IMR-90 (cell line): ENCODE results near the gene SRPK3. TPM values are rescaled to one million over a fixed set of nuclear protein-coding genes. Genes with fewer than 3 reads are reported as not detected.
"Not testable (repeated sequence)": the region's sequence is repeated elsewhere in the genome, so short reads cannot be mapped to it uniquely, and the experiment has no call there.

Source experiments
- ATAC-seq: fragments of 200-7000 bp; cut with Tn5 transposase; 2 replicates; pipeline ENCODE4 v1.9.1; 2020; ENCODE audit warnings: low read depth, mild to moderate bottlenecking, moderate library complexity
- BruUV-seq: library from RNA; stranded (reverse); fragments of 400-500 nt; replicated peaks from 2 replicates; lab custom pipeline; 2021; lab: Mats Ljungman, UMichigan
- CTCF ChIA-PET: fragments of 300-600 bp; formaldehyde crosslinking; extraction: SDS; loops from one replicate; lab custom pipeline; 2021; ENCODE audit warnings: antibody characterized with exemption; lab: Yijun Ruan, JAX
- POLR2A ChIA-PET: fragments of 300-600 bp; sonication (Branson Sonifier 250); formaldehyde crosslinking; loops from one replicate; lab custom pipeline; 2022; ENCODE audit warnings: antibody characterized with exemption; ENCODE audit not compliant: unreplicated experiment; lab: Charles Lee
- DNase-seq: peaks from one replicate; pipeline ENCODE4 v3.0.0; 2013
- H2AFZ ChIP-seq: replicated peaks from 2 replicates; pipeline ENCODE3; 2013; ENCODE audit warnings: low read length, mild to moderate bottlenecking; ENCODE audit not compliant: poor library complexity
- H2AK5ac ChIP-seq: 2 replicates; pipeline ENCODE4 v1.6.1; 2013; ENCODE audit warnings: low read depth, low read length, inconsistent platforms
- H2AK9ac ChIP-seq: replicated peaks from 2 replicates; pipeline ENCODE3; 2013; ENCODE audit warnings: mild to moderate bottlenecking, low read depth, low read length, moderate library complexity; ENCODE audit not compliant: poor library complexity
- H2BK120ac ChIP-seq: 2 replicates; pipeline ENCODE4 v1.6.1; 2013; ENCODE audit warnings: low read depth, low read length, inconsistent platforms
- H2BK15ac ChIP-seq: 3 replicates; pipeline ENCODE4 v1.6.1; 2013; ENCODE audit warnings: low read depth, low read length, inconsistent platforms
- H2BK20ac ChIP-seq: 2 replicates; pipeline ENCODE4 v1.6.1; 2013; ENCODE audit warnings: low read depth, mild to moderate bottlenecking, inconsistent platforms, low read length, moderate library complexity
- H2BK5ac ChIP-seq: 2 replicates; pipeline ENCODE4 v1.6.1; 2013; ENCODE audit warnings: mild to moderate bottlenecking, low read depth, low read length, inconsistent platforms; ENCODE audit not compliant: poor library complexity, severe bottlenecking
- H3K14ac ChIP-seq: replicated peaks from 2 replicates; pipeline ENCODE4 v1.6.1; 2013; ENCODE audit warnings: low read depth, low read length, inconsistent platforms
- H3K18ac ChIP-seq: 2 replicates; pipeline ENCODE4 v1.6.1; 2013; ENCODE audit warnings: low read depth, low read length, control low read depth
- H3K23ac ChIP-seq: 2 replicates; pipeline ENCODE4 v1.6.1; 2013; ENCODE audit warnings: low read depth, low read length, inconsistent platforms
- H3K27ac ChIP-seq: 2 replicates; pipeline ENCODE4 v1.5.1; 2013; ENCODE audit warnings: mild to moderate bottlenecking, control low read depth, low read length; ENCODE audit not compliant: insufficient read depth
- H3K27me3 ChIP-seq: 2 replicates; pipeline ENCODE4 v1.6.1; 2013; ENCODE audit warnings: low read length; ENCODE audit not compliant: control insufficient read depth, insufficient read depth
- H3K36me3 ChIP-seq: 2 replicates; pipeline ENCODE4 v1.6.1; 2013; ENCODE audit warnings: low read length, mixed read lengths; ENCODE audit not compliant: control insufficient read depth, insufficient read depth
- H3K4ac ChIP-seq: 2 replicates; pipeline ENCODE4 v1.6.1; 2013; ENCODE audit warnings: low read depth, low read length, inconsistent platforms
- H3K4me1 ChIP-seq: 2 replicates; pipeline ENCODE4 v1.6.1; 2013; ENCODE audit warnings: low read length, mixed read lengths; ENCODE audit not compliant: control insufficient read depth, insufficient read depth
- H3K4me2 ChIP-seq: 2 replicates; pipeline ENCODE4 v1.6.1; 2013; ENCODE audit warnings: low read depth, mild to moderate bottlenecking, control low read depth, low read length, moderate library complexity
- H3K4me3 ChIP-seq: 2 replicates; pipeline ENCODE4 v1.5.1; 2013; ENCODE audit warnings: low read depth, mild to moderate bottlenecking, control low read depth, low read length, moderate library complexity; ENCODE audit not compliant: insufficient read depth
- H3K56ac ChIP-seq: 2 replicates; pipeline ENCODE4 v1.6.1; 2013; ENCODE audit warnings: low read length, inconsistent platforms; ENCODE audit not compliant: insufficient read depth; ENCODE audit errors: extremely low read depth
- H3K79me1 ChIP-seq, 2 experiments: 2 replicates each; pipeline ENCODE4 v1.6.1; 2013; ENCODE audit warnings: low read length in 2 of 2, inconsistent platforms in 1 of 2, low read depth in 1 of 2
- H3K9ac ChIP-seq: 2 replicates; pipeline ENCODE4 v1.6.1; 2013; ENCODE audit warnings: low read depth, low read length, control low read depth
- H3K9me1 ChIP-seq: 2 replicates; pipeline ENCODE4 v1.6.1; 2013; ENCODE audit warnings: low read length, inconsistent platforms; ENCODE audit not compliant: insufficient read depth
- H3K9me3 ChIP-seq: 2 replicates; pipeline ENCODE4 v1.6.1; 2013; ENCODE audit warnings: low read length; ENCODE audit not compliant: control insufficient read depth, insufficient read depth
- H4K20me1 ChIP-seq: 2 replicates; pipeline ENCODE4 v1.6.1; 2013; ENCODE audit warnings: low read length, inconsistent platforms; ENCODE audit not compliant: insufficient read depth
- H4K5ac ChIP-seq: 2 replicates; pipeline ENCODE4 v1.6.1; 2013; ENCODE audit warnings: mild to moderate bottlenecking, low read depth, low read length, control low read depth
- H4K8ac ChIP-seq, 2 experiments: 2 replicates each; pipeline ENCODE4 v1.6.1; 2013; ENCODE audit warnings: low read depth in 2 of 2, low read length in 2 of 2, control low read depth in 1 of 2, inconsistent platforms in 1 of 2
- H4K91ac ChIP-seq: 2 replicates; pipeline ENCODE4 v1.6.1; 2013; ENCODE audit warnings: low read depth, low read length, inconsistent platforms; ENCODE audit not compliant: insufficient read depth
- WGBS, 2 experiments: methylation state at CpG; one replicate each; pipeline versions ENCODE4 v1.1.5 to v1.1.7; 2013; ENCODE audit warnings: missing lambda C conversion rate in 2 of 2; ENCODE audit not compliant: insufficient read length in 1 of 2; ENCODE audit errors: extremely low coverage in 2 of 2; 5-methylcytosine and 5-hydroxymethylcytosine counted together
- dilution Hi-C: fragments of 300-500 bp; cut with HindIII; formaldehyde crosslinking; loops from one replicate; pipeline ENCODE4 v1.14.3; 2018; ENCODE audit warnings: low sequenced_read_pairs; ENCODE audit not compliant: unreplicated experiment
- in situ Hi-C: fragments of 300-500 bp; cut with MboI; formaldehyde crosslinking; loops from 3 replicates; pipeline ENCODE4 v1.14.3; 2019; ENCODE audit warnings: low sequenced_read_pairs, inconsistent platforms, mixed read lengths
- intact Hi-C: fragments of 100-400 bp; cut with micrococcal nuclease; formaldehyde crosslinking; loops from 2 replicates; pipeline ENCODE4 v1.10.0; 2022
- polyA plus RNA-seq, 3 experiments: library from polyadenylated mRNA; depleted of rRNA; stranded (reverse); fragments of >200 nt; gene quantifications; 2 replicates each; pipeline ENCODE4 v1.2.3, GENCODE V29; 2012; ENCODE audit warnings: low replicate concordance in 1 of 3
- total RNA-seq: library from RNA; depleted of rRNA; stranded (reverse); fragments of >200 nt; gene quantifications from 2 replicates; pipeline ENCODE4 v1.2.3, GENCODE V29; 2012

The SRPK3 gene
- total and polyA plus RNA-seq, 2 of the 4 experiments (the other 2 are of a cell fraction) = 0.36 to 0.70 TPM

GRCh38 chrX:153743468-153744209 lies 37.2 kb upstream of the SRPK3 start:
- H2BK5ac ChIP-seq, H2BK15ac ChIP-seq, H4K8ac ChIP-seq, H3K36me3 ChIP-seq, H3K14ac ChIP-seq, H3K4ac ChIP-seq, H3K9me1 ChIP-seq, H3K4me1 ChIP-seq, dilution Hi-C loops, H3K9me3 ChIP-seq, H2BK20ac ChIP-seq, H2AK5ac ChIP-seq, H3K4me2 ChIP-seq, H2BK120ac ChIP-seq, H3K9ac ChIP-seq, H3K23ac ChIP-seq, H3K4me3 ChIP-seq, DNase-seq, H3K27ac ChIP-seq, intact Hi-C loops, H3K56ac ChIP-seq, H3K79me1 ChIP-seq, H3K18ac ChIP-seq, H3K27me3 ChIP-seq, in situ Hi-C loops, H4K20me1 ChIP-seq, H4K91ac ChIP-seq, CTCF ChIA-PET, BruUV-seq, H4K5ac ChIP-seq, H2AFZ ChIP-seq, POLR2A ChIA-PET, H2AK9ac ChIP-seq: not testable (repeated sequence)
- ATAC-seq = 0 out of 2 replicates have a peak, but pooled peaks have one; percentile 29
- 30% methylated on average over 2 of the region's 35 CpGs; no CpG with 5 or more reads in 1 of the 2 experiments for WGBS, 2 experiments
